Hematopoietic multipotent progenitor cell treated with erythropoietin and hydrocortisone succinate and interleukin-3 and kit ligand, for 6 days (in vitro differentiated cells): Measurements from ENCODE around the gene EXOC6B.

Source experiments
- DNase-seq: peaks from one replicate; pipeline ENCODE4 v3.0.0-alpha.2; 2015

The EXOC6B gene

DNA sequence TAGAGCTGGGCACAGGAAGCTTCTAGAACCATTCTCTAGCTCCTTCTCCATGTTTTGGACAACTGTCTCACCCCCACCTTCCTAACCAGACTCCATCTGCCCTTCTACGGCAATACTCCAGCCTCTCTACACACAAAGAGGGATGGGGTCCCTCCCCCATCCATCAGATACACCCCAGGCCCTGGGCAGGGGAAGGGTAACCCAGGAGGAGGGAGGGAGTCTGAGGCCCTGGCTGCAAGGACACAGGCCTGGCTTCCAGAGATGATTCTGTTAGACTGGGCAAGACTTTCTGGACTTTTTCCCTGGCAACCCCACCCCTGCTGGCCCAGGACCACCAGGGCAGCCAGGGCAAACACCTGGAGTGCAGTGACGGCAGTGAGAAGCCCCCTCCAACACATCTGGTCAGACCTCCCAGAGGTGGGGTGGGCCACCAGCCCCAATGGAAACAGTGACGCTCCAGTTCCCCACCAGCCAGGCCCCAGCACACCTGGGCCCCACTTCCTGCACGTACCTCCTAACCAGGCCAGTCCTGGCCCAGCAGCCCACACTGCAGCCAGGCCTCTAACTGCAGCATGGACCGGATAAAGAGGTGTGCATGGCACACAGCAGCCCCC is 684.7 kb downstream of the EXOC6B start:
- DNase-seq = no peak

DNA sequence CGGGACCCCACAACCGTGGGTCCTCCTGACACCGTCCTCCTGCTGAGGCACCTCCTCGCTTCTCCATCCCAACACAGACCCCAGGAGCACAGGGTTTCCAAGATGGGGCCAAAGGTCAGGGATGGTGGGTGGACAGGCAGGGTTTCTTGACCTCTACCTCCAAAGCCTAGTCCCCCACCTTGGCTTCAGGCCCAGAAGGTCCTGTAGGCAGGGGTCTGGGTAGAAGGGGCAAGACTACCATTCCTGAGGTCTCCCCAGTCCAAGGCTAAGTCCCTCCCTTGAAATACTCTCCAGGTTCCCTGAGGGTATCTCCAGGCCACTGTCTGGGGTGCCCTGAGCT is 685.2 kb downstream of the EXOC6B start:
- no peak for DNase-seq

DNA sequence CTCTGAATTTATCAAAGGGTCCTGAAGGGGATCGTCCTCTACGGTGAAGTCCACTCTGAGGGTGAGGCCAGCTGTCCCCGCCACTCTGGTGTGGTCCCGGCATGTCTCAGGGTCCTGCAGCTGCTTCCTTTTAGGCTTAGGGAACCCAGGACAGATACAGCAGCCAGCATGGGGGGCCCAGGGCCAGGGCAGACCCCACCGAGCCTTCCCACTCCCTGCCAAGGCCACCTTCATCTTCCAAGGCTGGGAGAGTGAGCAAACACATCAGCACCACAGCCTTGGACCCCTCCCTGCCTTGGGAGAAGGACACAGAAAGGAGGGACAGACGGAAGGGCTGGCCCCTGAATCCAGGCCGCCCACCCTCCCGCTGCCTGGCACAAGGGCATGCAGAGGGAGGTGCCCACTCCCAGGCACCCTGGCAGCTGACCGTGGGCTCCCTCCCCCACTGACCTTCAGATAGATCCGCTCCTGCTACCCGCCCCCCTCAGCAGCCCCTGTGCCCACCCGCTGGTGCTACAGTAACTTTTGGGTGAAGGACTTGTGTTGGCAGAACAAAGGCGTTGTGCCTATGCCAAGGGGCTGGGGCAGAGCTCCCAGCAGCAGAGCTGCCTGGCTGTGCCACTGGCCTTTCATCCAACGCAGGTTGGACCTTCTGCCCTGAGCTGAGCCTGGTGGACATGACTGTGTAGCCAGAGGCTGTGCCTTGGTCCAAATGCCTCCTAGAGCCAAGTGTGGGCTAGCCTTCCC is 685.8 kb downstream of the EXOC6B start:
- no peak for DNase-seq

DNA sequence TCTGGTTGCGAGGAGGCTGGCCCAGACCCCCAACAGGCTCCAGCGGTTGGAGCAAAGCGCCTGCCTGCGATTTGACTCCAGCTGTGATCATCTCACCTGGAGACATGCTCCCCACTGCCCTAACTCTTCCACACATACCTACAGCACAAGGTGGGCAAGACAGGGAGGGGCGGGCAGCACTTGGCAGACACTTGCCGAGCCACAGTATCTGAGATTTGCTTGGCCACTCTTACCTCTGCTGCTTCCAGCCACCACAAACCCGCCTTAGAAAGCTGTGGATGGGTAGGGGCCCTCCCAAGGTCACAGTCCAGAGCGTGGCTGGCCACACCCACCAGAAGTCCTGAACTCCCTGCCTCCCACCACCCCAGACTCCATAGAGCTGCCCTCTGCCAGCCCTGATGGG is 686.4 kb downstream of the EXOC6B start:
- DNase-seq = no peak

DNA sequence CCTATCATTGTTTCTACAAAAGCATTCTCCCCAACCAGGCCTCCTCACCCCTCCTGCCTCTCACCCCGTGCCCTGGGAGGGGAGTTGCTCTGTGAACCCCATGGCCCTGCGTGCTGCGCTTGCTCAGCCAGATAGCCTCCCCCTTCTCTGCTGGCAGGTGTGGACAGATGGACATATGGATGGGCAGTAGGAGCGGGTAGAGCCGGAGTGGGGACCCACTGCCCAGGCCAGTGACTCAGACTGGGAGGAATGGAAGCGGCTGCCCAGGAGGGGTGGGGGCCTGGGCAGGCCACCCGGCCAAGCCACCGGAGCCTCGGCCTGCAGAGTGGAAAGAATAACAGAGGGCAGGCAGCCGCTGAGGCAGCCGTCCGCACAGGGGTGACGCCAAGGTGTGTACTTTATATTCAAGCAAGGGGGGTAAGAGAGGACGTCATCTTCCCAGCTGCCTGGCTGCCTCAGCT is 686.9 kb downstream of the EXOC6B start:
- DNase-seq = no peak

DNA sequence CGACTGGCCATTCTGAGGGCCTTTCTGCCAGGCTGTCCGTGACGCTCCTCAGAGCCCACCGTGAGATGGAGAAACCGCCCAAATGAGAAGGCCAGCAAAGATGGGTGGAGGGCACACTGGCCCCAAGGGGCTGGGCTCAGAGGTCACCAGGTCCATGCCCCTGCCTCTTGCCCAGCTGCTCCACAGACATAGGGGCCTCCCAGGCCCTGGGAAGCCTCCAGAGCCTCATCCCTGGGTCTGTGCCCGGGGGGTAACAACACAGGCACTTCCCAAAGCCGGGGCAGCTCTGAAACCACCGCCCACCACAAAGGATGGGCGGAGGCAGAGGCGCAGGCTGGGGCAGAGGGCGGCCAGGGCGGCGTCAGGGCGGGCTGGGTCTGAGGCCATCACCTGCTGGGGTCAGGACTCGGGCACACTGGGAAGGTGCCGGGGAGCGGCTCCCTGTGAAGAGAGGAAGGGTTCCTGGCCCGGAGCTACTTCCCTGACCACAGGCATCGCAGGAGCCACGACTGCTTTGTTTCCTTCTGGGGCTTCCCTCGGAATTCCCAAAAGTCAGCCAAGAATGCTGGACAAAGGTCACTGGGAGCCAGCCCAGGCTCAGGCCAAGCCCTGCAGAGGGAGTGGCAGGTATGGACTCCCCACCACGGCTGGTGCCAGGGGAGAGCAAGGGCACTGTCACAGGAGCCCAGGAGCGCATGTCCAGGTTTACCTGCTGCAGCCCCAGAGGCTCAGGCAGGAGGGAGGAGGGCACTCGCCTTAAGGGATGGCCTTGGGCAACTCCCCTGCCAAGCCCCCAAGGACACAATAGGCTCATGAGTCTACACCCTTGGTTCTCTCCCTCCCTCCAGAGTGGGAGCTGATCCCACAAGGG is 687.6 kb downstream of the EXOC6B start:
- no peak for DNase-seq

DNA sequence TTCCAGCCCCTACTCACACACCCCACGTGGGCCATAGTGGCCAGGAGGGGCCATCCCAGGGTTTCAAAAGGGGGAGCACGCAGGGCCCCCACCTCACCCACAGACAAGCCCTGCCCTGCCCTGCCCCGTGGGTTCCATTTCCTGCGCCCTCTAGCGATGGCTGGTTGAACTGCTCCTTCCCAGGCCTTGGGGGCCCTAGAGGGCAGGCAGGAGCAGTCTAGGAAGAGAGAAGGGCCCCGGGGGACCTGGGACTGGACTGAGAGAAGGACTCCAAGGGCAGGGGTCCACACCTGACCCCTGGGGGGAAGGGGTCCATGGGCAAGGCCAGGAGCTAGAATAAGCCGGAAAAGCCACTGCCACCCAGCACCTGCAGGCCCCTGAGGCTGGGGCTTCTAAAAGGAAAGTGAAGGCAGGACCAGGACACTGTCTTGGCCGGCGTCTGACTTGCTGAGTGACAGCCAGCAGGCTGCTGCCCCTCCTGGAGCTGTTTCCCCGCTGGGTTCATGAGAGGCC is 688.3 kb downstream of the EXOC6B start:
- peak; percentile 69 for DNase-seq

DNA sequence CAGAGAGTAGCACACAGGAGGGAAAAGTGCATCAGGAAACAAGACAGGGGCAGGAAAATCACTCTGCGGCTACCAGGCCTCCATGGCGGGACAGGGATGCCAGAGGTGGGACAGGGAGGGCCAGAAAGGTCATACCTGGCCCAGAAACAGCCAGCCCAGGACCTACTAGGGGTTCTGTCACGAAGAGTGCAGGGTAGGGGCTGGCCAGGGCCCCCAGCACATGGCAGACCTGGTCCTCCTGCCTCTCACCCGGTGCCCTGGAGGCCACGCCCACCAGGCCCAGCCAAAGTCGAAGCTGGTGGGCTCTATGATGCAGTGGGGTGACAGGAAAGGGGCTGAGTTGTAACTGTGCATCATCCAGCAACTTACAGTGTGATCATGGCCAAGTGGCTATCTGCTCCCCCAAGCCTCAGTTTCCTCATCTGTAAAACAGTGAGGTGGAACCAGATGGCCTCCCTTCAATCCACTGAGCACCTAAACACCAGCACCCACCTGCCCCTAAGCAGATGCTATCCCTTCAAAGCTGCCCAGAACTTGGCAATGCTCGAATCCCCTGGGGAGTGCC is 688.8 kb downstream of the EXOC6B start:
- no peak for DNase-seq

DNA sequence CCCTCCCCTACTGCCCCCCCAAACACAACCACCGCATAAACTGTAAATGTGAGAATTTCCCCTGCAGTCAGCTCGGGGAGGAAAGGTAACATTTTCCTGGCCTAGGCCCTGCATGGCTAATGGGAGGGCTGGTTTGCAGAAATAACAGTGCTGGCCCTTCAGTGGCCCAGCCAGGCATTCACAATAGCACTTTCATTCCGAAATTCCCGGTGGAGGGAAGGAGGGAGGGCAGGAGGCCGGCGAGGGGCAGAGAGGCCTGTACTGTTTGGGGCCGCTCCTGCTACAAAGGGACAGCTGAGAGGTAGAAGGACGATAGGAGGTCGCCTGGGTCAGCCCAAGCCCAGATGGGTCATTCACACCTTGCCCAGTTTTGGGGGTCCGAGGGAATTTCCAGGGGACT is 689.5 kb downstream of the EXOC6B start:
- DNase-seq = no peak

DNA sequence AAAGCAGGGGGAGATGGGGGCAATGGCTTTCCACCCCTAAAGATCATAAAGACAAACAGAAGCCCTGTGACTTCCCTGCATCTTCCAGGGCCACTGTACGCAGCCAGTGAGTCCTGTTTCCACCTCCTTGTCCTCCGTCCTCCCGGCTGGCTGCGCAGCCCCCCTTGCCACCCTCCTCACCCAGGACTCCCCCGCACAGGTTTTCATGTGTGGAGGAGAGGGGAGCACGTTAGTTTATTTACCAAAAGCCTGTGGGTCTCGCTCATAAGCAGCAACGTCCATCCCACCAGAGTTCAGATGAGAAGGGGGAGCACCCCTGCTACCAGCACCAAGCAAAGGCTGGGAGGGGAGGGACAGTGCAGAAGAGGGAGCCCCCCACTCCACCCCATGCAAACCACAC is 689.9 kb downstream of the EXOC6B start:
- DNase-seq = no peak

DNA sequence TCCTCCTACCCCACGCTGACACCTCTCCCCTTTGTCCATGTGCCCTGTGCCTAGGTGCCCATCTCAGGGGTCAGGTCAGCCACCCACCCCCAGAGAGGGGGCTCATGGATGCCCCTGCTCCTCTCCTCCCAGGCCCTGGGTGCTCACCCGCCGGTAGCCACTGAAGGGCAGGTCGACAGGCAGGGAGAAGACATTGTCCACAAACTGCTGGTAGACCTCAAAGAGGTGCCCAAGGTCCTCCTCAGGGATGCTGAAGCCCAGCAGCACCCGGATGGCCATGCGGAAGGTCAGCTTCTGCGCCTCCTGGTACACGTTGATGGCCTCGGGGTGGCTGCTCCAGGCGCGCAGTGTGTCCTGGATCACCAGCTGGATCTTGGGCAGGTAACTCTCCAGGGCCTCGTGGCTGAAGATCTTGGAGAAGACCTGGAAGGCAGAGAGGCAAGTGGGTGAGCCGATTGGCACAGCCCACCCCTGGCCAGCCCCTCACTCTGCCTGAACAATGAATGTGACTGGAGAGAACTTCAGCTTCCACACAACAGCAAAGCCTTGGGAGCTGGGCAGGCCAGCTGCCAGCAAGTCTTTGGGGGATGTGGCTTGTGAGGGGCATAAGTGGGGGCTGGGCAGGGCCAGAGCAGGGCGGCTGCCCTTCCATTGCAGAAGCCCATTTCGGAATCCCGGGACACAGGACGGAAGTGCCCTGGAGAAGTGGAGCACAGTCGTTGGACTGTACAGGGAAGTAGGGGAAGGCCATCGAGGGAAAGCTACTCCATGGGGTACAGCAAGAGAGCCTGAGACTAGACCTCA is 690.6 kb downstream of the EXOC6B start:
- no peak for DNase-seq

DNA sequence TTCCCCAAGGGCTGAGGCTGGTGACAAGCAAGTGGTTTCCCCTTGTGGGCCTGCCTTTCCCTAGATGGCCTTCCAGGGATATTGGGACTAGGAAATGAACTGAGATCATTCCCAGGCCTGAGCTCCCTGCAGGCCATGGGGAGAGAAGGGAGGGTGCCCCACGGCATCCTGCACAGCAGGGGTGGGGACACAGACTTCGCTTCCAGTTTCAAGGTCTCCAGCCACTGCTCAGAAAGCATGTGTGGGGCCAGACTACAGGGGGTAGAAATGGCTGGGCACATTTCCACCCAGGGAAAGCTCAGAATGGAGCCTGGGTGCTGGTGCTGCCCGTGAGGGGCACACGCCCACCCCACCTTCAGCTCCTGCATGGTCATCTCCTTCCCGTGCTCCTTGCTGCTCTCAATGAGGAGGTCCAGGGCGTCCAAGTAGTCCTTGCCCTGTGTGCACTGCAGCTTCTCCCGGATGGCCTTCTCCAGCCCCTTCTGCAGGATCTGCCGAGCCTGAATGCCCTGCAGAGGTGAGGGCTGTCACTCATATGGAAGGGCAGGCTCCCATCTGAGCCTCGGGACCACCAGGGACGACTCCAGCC is 691.3 kb downstream of the EXOC6B start:
- DNase-seq = no peak

DNA sequence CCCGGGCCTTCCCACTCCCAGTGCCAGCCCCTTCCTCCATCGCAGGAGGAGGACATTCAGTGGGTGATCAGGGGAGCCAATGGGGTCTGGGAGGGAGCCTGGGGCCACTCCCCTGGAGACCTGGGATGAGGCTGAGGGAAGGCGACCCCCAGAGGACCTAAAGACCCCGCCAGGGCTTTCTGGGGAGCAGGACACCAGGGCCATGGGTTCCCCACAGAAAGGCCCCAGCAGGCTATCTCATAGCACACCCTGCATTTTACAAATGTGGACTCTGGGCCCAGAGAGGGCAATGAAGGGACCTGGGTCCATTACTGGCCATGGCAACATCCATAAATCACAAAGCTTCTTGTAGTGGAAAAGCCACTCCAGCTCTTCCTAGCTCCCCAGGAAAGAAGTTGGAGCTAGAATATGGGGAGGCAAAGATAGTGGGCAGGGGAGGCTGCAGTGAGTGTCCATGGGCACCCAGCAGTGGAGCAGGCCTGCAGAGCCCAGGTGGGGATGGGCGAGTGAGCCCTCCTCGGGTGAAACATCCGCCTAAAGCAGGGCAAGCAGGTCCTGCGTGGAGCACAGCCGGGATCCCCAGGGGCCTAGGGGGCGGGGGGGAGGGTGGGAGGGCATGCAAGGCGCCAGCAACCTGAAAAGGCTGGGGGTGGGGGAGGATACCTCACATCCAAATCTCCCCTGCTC is 692.0 kb downstream of the EXOC6B start:
- no peak for DNase-seq

DNA sequence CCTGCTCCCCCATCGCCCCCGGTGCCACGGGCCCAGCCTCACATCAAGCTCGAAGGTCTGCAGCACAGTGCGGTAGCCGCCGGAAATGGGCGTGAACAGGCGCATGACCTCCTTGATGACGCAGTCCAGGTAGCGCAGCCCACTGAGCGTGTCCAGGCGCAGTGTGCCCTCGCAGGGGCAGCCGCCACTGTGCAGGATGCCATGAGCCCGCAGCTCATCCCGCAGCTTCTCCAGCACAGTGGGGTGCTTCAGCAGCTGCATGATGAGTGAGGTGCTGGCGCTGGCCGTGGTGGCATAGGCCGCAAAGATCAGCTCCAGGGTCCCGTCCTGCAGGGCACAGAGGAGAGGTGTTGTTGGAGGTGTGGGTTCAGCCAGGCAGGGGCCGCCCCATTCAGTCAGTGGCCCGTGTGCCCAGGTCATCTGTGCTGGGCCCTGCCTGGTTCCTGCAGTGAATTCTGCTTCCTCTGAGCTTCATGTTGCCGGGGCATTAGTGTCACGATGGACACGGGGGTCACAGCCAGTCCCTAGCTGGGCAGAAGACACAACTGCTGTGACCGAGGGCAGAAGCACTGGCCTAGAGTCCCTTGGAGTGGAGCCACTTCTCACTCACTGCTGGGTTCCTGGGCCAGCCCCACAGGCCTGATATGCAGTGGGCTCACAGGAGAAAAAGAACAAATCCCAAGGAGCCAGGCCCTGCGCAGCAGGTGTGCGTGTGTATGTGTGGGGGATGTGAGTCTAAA is 692.7 kb downstream of the EXOC6B start:
- no peak for DNase-seq

DNA sequence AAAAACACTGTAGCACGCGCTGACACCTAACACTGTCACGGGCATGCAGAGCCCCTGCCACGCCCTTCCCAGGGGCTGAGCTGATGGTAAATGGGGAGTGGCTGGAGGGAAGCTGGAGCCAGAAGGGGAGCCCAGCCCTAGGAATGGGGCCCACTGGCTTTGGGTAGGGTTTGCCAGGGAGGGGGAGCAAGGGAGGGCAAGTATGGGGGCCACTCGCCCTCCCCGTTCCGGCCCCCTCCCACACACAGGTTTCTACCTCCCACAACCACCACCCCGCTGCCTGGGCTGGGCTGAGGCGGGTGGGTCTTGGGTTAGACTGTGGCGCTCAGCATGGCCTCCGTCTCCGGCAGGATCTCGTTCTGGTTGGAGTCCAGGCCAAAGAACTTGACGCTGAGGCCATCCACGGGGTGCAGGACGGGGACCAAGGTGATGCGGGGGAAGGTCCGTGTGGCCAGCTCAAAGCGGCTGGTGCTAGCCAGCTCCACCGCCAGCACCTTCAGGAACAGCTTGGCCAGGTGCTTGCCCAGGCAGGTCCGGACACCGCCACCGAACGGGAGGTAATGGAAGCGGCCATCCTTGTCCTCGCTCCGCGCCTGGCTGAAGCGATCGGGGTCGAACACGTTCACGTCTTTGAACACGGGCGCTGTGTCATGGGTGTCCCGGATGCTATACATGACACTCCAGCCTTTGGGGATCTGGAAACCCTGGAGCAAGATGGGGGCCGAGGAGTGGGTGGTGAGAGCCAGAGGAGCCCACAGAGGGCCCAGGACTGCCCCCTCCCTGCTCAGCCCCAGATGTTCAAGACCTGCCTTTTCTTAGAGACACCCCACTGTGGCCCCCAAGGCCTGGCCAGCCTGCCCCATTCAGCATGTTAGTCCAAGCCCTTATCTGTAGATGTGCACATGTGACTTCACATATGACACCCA is 693.7 kb downstream of the EXOC6B start:
- DNase-seq = no peak

DNA sequence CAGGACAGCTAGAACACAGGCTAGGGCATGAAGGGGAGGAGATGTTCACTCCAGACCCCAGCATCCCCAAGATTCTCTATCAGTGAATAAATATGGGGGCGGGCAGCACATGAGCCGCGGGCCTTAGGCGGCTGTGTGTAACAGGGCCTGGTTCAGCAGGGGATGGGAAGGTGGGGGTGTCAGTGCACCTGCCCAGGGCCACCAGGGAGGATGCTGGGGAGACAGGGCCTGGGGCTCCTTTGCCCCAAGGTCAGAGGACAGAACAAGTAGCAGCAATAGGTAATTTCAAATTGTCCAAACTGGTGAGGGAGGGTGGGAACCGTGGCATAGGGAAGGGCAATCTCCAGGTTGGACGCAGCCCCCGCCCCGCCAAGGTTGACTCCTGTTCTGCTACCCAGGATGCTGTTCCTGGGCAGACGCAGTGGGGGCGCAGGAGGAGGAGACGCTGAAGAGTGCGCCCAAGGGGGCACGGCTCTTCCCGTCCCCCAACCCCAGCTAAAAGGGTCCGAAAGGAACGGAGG is 694.4 kb downstream of the EXOC6B start:
- DNase-seq = no peak

DNA sequence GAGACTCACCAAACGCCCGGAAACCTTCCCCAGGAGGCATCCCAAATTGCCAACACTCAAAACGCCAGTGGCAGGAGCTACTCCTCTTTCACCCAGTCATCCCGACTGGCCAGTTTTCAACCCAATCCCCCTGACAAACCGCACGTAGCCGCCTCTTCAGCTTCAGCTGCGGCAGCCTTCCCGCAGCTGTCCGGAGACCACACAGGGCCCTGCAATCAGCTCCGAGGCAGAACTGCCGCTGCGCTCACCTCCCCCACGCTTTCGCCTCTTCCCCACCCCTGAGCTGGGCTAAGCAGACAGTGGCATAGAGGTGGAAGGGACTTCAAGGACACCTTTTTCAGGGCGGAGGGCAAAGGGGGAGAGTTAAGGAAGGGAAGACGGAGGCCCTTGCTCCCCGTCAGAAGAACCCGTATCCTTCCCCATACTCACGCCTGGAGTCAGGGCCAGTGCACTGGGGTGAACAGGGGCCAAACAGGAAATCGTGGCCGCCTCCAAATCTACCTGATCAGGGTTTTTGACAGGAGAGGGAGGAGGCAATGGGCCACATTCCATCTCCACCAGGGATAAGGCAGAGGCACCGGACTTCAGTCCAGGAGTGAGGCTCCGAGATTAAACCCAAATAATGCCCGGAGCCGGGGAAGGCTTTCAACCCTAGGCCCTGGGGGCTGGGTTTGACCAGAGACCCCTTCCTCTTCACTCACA is 695.0 kb downstream of the EXOC6B start:
- no peak for DNase-seq

DNA sequence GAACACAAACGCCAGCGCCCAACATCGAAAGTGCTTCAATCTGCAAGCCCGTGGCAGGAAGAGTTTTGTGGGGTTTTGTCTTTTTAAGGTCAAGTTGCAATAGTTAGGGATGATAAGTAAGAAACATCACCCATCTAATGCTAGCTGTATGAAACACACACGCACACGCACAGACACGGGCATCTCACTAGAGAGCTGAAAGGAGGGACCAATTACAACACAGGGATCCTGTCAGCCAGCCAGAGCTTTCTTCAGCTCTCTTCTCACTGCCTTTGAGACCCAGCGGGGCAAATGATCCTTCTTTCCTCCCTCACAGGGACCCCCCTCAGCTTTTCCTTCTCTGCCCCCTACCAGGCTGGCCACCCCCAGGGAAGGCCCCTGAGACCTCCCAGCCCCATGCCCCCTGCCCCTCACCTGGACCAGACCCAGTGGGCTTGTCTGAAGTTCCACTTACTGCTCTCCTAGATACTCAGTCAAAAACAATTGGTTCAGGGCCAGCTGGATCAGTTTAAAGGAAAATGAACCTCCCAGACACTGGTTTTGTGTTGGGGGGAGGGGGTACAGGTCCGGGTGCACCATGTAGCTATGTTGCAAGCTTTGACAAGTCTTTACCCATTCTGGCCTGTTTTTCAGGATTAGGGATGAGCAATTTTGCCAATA is 696.0 kb downstream of the EXOC6B start:
- no peak for DNase-seq
